Brain pericyte (primary cell): ENCODE data around the gene HAPLN3.

Experiments used
- DNase-seq: peaks from one replicate; pipeline ENCODE4 v3.0.0-alpha.2; 2012; ENCODE audit warnings: low read depth, low spot score

The HAPLN3 gene

GRCh38 chr15:88832820-88833730 is 62.3 kb downstream of the HAPLN3 start:
- no peak for DNase-seq

- no peak for DNase-seq
These were observed 65.3 kb downstream of the HAPLN3 start for GRCh38 chr15:88830016-88830415.

- no peak for DNase-seq
These were observed 66.6 kb downstream of the HAPLN3 start for GRCh38 chr15:88828791-88829190.
